ENCODE data around the gene BMP8B. TPM values are rescaled to one million over a fixed set of nuclear protein-coding genes. Genes with fewer than 3 reads are reported as not detected.

Gene BMP8B
- total RNA-seq, 1 donor from 2014 or later = 1.8 TPM

GRCh38 chr1:39758556-39759435, 29.9 kb downstream of the BMP8B start:
- DNase-seq (ENCODE audit: low spot score) = no peak

- DNase-seq (ENCODE audit: low spot score) = no peak
These were observed 31.2 kb downstream of the BMP8B start for GRCh38 chr1:39757501-39757900.

- no peak for DNase-seq (ENCODE audit: low spot score)
These were observed 32.6 kb downstream of the BMP8B start for GRCh38 chr1:39755965-39756659.

- no peak for DNase-seq (ENCODE audit: low spot score)
These were observed 33.7 kb downstream of the BMP8B start for GRCh38 chr1:39754906-39755504.

- DNase-seq (ENCODE audit: low spot score) = no peak
These were observed 34.6 kb downstream of the BMP8B start for GRCh38 chr1:39754026-39754570.

DNA sequence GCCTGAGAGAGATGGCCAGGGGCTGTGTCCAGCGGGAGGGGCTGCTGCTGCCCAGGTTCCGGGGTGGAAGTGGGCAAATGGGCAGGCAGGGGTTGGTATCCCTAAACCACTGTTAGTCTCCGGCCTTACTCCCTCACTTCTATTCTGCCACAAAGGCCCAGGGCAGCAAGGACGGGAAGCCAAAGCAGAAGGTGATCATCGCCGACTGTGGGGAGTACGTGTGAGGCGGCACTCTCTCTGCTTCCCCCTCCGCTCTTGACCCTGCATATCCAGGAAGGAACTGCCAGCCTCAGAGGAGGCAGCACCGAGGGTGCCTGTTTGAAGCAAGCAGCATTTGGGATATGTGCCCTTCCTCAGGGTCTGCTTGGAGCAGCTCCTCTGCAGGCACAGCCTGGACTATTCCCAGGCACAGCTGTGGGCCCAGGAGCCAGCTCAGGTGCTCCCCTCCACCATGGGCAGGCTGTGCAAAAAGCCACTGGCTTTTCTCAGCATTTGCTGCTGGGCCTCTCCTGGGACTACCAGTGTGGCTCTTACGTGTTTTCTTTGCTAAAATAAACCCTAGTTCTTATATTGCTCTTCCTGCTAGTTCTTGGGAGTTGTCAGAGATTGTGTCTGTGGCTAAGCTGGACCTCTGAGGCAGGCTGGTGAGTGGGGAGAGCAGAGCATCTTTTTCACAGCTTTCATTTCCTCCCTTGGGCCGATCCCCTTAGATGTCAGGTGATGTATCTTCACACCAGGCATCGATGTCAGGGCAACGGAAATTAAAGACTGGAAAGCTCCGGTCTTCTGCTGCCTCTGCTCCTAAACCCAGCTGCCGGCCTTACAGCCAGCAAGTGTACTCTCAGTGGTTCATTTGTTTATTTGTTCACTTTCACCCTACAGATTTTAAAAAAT, 35.3 kb downstream of the BMP8B start:
- DNase-seq (ENCODE audit: low spot score) = no peak

DNA sequence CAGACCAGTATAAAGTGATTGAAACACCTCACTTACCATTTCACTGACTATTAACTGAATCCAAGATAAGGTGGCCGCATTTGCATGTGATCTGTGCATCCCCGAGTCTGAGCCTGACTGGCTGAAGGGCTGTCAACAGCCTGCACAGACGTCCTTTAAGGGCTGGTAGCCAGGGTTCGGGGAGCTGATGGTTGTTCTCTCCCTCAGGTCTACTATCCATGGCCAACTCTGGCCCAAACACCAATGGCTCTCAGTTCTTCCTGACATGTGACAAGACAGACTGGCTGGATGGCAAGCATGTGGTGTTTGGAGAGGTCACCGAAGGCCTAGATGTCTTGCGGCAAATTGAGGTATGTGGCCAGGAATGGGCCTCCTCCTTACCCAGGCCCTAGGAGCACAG, 36.0 kb downstream of the BMP8B start:
- DNase-seq (ENCODE audit: low spot score) = no peak

GRCh38 chr1:39751595-39751994, 37.1 kb downstream of the BMP8B start:
- DNase-seq (ENCODE audit: low spot score) = no peak

- no peak for DNase-seq (ENCODE audit: low spot score)
These were observed 43.5 kb downstream of the BMP8B start for GRCh38 chr1:39745016-39745670.

DNA sequence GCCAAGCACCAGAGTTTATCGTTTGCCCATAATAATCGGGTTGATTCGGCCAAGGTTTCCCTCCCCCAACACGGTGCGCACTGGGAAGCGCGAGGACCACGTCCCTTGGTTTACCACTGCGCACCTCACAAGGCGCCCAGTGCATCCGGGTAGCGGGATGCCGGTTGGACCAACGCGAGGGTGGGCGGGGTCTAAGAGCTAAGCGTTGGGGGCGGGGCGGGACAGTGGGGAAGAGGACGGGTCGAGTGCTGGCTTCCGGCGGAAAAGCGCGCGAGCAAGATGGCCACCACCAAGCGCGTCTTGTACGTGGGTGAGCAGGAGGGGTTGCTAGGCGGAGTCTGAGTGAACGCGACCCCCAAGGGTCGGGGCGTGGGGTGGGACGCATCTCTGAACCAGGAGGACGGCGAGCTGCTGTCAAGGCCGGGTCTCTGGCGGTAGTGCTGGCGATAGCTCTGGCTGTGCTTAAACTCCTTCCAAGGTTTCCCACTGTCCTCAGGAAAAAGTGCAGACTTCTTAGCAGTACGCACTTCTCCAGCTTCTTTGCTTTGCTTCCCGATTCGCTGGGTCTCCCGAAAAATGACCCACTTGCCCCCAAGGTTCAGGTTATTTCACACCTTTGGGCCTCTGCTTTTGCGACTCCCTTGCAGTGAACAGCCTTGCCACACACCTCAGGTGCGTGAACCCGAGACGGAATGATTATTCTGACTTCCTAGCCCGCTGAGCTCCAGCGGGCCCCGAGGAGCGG, 49.9 kb downstream of the BMP8B start, which contains the start of gene PPIE:
PPIE (plus strand) TSS at position 261 of the 745 bp plus-strand sequence; CDS start at position 280, 19 bp downstream.
- DNase-seq (ENCODE audit: low spot score) = peak; percentile 94

DNA sequence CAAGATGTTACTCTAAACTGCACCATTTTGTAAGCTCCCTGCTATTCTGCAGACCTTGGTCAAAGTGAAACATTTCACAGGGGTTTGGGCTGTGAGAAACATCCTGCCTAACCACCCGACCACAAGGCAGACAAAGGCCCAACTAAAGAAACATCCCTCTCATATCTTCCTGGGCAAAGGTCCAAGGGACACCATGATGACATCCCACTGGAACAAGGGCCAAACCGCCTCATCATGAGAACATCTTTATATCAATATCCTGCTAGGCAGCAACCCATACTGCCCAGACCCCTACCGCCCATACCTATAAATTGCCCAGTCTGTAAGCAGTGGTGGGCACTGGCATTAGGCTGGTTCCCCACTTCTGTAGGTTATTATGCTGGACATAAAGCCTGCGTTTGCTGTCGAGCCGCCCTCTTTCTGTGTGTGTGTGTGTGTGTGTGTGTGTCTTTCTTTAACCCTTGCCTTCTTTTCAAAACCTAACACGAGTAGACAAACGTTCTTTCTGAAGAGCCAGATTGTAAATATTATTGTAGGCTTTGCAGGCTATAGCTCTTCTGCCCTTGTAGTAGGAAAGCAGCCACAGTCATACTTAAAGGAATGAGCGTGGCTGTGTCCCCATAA, 51.0 kb downstream of the BMP8B start:
- no peak for DNase-seq (ENCODE audit: low spot score)

- no peak for DNase-seq (ENCODE audit: low spot score)
These were observed 52.9 kb downstream of the BMP8B start for GRCh38 chr1:39735731-39736130.

- no peak for DNase-seq (ENCODE audit: low spot score)
These were observed 55.5 kb downstream of the BMP8B start for GRCh38 chr1:39733161-39733560.

DNA sequence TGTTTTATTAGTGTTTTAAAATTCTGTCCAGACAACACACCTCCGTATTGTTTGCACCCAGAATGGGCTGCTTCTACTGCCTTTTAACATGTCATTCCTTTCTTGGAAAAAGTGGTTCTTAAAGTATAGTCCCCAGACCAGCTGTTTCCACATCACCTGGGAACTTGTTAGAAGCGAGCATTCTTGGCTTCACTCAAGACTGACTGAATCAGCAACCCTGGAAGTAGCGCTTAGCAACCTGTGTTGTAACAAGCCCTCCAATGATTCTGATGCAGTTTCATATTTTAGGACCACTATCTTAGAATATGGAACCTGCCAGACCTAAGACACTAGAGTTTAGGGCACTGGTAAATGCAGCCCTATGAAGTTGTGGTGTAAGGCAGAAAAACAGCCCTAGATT, 55.9 kb downstream of the BMP8B start:
- no peak for DNase-seq (ENCODE audit: low spot score)

DNA sequence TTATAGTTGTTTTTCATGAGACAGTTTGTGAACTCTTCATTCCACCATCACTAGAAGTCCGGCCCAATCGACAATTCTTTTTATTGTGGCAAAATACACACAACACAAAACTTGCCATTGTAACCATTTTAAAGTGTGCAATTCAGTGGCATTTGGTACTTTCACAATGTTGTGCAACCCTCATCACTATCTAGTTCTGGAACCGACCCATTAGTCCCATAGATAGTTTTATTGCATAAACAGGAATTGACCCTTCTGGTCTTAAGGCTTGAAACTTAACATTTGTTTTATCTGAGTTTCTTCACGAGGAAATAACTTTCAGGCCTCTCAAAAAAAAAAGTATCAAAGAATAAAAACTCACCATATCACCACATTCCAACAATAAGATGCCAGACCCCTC, 58.8 kb downstream of the BMP8B start:
- DNase-seq (ENCODE audit: low spot score) = no peak

- no peak for DNase-seq (ENCODE audit: low spot score)
These were observed 59.6 kb downstream of the BMP8B start for GRCh38 chr1:39729030-39729429.

- DNase-seq (ENCODE audit: low spot score) = no peak
These were observed 60.7 kb downstream of the BMP8B start for GRCh38 chr1:39727932-39728317.

GRCh38 chr1:39727221-39727931, 61.3 kb downstream of the BMP8B start:
- DNase-seq (ENCODE audit: low spot score) = no peak

DNA sequence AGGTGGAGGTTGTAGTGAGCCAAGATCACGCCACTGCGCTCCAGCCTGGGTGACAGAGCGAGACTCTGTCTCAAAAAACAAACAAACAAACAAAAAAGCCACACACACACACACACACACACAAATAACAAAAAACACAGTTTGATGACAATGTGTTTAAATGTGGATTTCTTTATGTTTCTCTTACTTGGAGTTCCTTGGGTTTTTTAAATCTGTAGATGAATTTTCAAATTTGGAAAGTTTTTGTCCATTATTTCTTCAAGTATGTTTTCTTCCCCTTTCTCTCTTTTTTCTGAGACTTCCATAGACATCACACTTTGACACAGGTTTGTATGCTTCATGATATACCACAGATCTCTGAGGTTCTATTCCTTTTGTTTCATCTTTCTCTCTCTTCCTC, 62.1 kb downstream of the BMP8B start:
- DNase-seq (ENCODE audit: low spot score) = no peak

Measured in mucosa of gallbladder (tissue), 1 donor.